Transverse colon (tissue), 4 donors: ENCODE data around the gene KRT7. TPM values are rescaled to one million over a fixed set of nuclear protein-coding genes. Genes with fewer than 3 reads are reported as not detected.

ENCODE experiments used
- DNase-seq: peaks from one replicate; pipeline ENCODE4 v3.0.0-alpha.2; 2019
- H3K27ac ChIP-seq, 4 donors: fragments of 200-600 bp; sonication (generic); 2 replicates each; pipeline ENCODE4 v1.5.1; 2016 to 2018; ENCODE audit warnings: inconsistent platforms in 4 of 4
- H3K27me3 ChIP-seq: fragments of 200-600 bp; sonication (generic); 2 replicates; pipeline ENCODE4 v1.5.1; 2017; ENCODE audit warnings: inconsistent platforms
- H3K36me3 ChIP-seq, 4 donors: fragments of 200-600 bp; sonication (generic); 2 replicates each; pipeline ENCODE4 v1.5.1; 2017 to 2019; ENCODE audit warnings: inconsistent platforms in 4 of 4
- H3K4me1 ChIP-seq, 4 donors: fragments of 200-600 bp; sonication (generic); 2 replicates each; pipeline ENCODE4 v1.5.1; 2017 to 2020; ENCODE audit warnings: inconsistent platforms in 4 of 4
- H3K4me3 ChIP-seq, 4 donors: fragments of 200-600 bp; sonication (generic); 1 replicate in 1 of 4; 2 replicates in 3 of 4; pipeline versions ENCODE4 v1.5.1 to v1.6.1; 2017 to 2019; ENCODE audit warnings: inconsistent platforms in 4 of 4
- H3K9me3 ChIP-seq, 2 donors: fragments of 200-600 bp; sonication (generic); 2 replicates each; pipeline ENCODE4 v1.5.1; 2017 to 2019; ENCODE audit warnings: inconsistent platforms in 2 of 2
- EP300 ChIP-seq: sonication (generic); formaldehyde crosslinking; IDR thresholded peaks from one replicate; pipeline ENCODE4 v1.6.1; 2017; ENCODE audit warnings: antibody characterized with exemption, low read depth
- POLR2A ChIP-seq: fragments of 450-650 bp; IDR thresholded peaks from one replicate; pipeline ENCODE4 v1.6.1; 2016; ENCODE audit warnings: antibody characterized with exemption, mild to moderate bottlenecking, moderate library complexity
- POLR2AphosphoS5 ChIP-seq, 3 donors: sonication (generic); formaldehyde crosslinking; IDR thresholded peaks; one replicate each; pipeline ENCODE4 v1.6.1; 2016; ENCODE audit warnings: antibody characterized with exemption in 3 of 3
- whole genome bisulfite sequencing, 2 donors: methylation state at CpG; one replicate each; pipeline ENCODE4 v1.1.5; 2018; ENCODE audit warnings: low coverage in 1 of 2; 5-methylcytosine and 5-hydroxymethylcytosine counted together
- in situ Hi-C, 4 donors: fragments of 200-750 bp; cut with MboI; loops; one replicate each; pipeline versions ENCODE4 v1.15.0 to v1.15.1; 2017; ENCODE audit warnings: low sequenced_read_pairs in 3 of 4, low pct_ligation_motif_present in 1 of 4, low pct_unique_long_range_greater_than_20kb in 1 of 4
- intact Hi-C: fragments of 100-400 bp; cut with DNase I; formaldehyde crosslinking; loops from one replicate; pipeline ENCODE4 v1.15.1; 2023; ENCODE audit warnings: low total_unique reads
- total RNA-seq, 4 donors: library from RNA; depleted of rRNA; stranded (reverse); fragments of >200 nt; gene quantifications; one replicate each; pipeline ENCODE4 v1.1.0, GENCODE V29; 2016
- TF ChIP-seq, protein P1 (sequence below), 5 experiments: fragments of 200-600 bp in 3 of 5; fragments of 450-650 bp in 2 of 5; sonication (generic) in 3 of 5; IDR thresholded peaks; 1 replicate in 2 of 5; 2 replicates in 3 of 5; pipeline ENCODE4 v1.5.1; 2016 to 2017; ENCODE audit warnings: antibody characterized with exemption in 5 of 5, inconsistent platforms in 3 of 5, mild to moderate bottlenecking in 2 of 5, moderate library complexity in 1 of 5

The KRT7 gene
- total RNA-seq, 4 donors from 2014 or later, result 0.75 to 1.6 (median 0.95) TPM; not detected in 1

DNA sequence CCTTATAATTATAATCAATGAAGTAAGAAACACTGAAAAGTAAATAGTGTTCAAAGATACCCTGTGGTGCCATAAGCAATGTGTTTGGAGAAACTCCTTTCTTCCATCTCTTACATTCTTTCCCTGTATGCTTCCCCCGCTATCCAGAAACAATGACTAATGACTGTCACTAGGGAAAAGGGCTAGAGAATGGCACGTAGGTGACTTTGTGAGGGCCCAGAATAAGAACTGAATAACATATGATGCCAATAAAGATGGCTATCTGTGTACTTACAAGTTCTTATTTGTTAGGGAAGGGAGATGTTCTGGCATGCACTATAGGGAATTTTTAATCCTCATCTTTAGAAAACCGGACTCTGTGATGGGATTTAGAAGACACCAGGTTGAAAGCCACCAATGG, 4.7 kb upstream of the KRT7 start:
- peaks cover 13% of the 10 kb centered on the region for H3K27me3 ChIP-seq
- H3K36me3 ChIP-seq, result no peaks in the 10 kb centered on the region
- WGBS, 2 donors, result 60 to 75% methylated on average over 3 of the region's 3 CpGs
- H3K27ac ChIP-seq, result no peak overlapping the region
- DNase-seq, result no peak
- peaks cover 0 to 16% (median 6%) of the 10 kb centered on the region in 4 donors for H3K4me1 ChIP-seq
- H3K9me3 ChIP-seq, result no peaks in the 10 kb centered on the region
- intact Hi-C loops, result no loop called here
- H3K4me3 ChIP-seq, result no peak overlapping the region
- in situ Hi-C loops, result no loop called here
- TF ChIP-seq POLR2AphosphoS5 (IDR thresholded peaks at IDR 0.05) (no peak), POLR2A (no peak), EP300 (no peak)
- TF ChIP-seq, protein P1, sequence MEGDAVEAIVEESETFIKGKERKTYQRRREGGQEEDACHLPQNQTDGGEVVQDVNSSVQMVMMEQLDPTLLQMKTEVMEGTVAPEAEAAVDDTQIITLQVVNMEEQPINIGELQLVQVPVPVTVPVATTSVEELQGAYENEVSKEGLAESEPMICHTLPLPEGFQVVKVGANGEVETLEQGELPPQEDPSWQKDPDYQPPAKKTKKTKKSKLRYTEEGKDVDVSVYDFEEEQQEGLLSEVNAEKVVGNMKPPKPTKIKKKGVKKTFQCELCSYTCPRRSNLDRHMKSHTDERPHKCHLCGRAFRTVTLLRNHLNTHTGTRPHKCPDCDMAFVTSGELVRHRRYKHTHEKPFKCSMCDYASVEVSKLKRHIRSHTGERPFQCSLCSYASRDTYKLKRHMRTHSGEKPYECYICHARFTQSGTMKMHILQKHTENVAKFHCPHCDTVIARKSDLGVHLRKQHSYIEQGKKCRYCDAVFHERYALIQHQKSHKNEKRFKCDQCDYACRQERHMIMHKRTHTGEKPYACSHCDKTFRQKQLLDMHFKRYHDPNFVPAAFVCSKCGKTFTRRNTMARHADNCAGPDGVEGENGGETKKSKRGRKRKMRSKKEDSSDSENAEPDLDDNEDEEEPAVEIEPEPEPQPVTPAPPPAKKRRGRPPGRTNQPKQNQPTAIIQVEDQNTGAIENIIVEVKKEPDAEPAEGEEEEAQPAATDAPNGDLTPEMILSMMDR (IDR thresholded peaks at IDR 0.05), result no peak

DNA sequence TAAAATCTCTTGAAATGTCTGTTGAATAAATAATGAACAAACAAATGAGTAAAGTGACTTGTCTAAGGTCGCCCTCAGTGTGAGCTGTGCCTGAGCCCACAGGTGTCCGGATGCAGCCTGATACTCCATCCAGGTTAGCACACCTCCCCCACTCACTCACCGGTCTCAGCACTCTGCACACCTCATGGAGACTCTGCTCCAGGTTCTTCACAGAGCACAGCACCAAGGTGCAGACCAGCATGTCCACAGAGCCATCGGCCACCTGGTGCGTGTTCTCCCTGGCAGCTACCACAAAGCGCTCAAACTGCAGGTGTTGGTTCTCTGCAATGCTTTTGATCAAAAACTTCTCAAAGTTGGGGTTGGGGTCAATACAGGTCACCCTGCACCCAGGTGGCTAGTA, 4.1 kb upstream of the KRT7 start:
- in situ Hi-C loops, result no loop called here
- no peak overlapping the region for H3K4me3 ChIP-seq

DNA sequence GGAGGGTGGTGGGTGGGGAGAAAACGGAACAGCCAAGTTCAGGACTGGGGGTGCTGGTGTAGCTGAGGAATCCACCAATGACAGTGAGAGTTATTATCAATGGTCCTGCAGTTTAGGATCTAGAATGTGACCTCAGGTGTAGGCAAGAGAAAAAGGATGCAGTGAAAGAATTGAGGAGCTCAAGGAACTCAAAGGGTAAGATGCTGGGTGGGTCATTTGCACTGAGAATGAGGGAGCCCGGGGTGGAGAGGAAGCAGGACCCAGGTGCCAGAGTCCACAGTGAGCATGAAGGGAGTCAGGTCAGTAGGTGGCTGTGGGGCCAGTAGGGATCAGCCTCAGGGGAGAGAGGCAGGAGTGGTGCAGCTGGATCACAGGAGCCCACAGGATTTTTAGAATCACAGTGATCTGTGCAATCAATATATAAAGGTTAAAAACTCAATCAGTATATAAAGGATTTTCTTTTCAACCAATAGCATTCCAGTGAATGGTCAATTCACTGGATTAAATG, 3.2 kb upstream of the KRT7 start:
- intact Hi-C loops, result loop anchor here (5.0 kb wide), 1 partner anchor 238 kb away; no protein-coding TSS in a partner anchor
- no peak for DNase-seq
- Histone ChIP-seq H3K27me3 (peaks cover 21% of the 10 kb centered on the region), H3K36me3 (no peaks in the 10 kb centered on the region), H3K4me3 (no peak overlapping the region), H3K27ac (no peak overlapping the region), H3K9me3 (no peaks in the 10 kb centered on the region), H3K4me1 (peaks cover 0 to 18% (median 8%) of the 10 kb centered on the region in 4 donors)
- in situ Hi-C loops, result no loop called here
- 49 to 69% methylated on average over 2 of the region's 2 CpGs for WGBS, 2 donors
- TF ChIP-seq EP300, result no peak
- TF ChIP-seq, protein P1 (IDR thresholded peaks at IDR 0.05), result no peak
- TF ChIP-seq POLR2AphosphoS5 (IDR thresholded peaks at IDR 0.05), result no peak
- no peak for TF ChIP-seq POLR2A

More for the DNA sequence above, 4.1 kb upstream of the KRT7 start:
- no peak overlapping the region for H3K27ac ChIP-seq
- H3K4me1 ChIP-seq, result peaks cover 0 to 18% (median 8%) of the 10 kb centered on the region in 4 donors
- H3K36me3 ChIP-seq, result no peaks in the 10 kb centered on the region
- H3K9me3 ChIP-seq, result no peaks in the 10 kb centered on the region
- H3K27me3 ChIP-seq, result peaks cover 19% of the 10 kb centered on the region
- DNase-seq, result no peak
- intact Hi-C loops, result no loop called here
- TF ChIP-seq EP300, result no peak
- no peak for TF ChIP-seq POLR2AphosphoS5 (IDR thresholded peaks at IDR 0.05)
- WGBS, 2 donors, result 92% methylated on average over 6 of the region's 6 CpGs; no CpG with 5 or more reads in 1 of the 2 donors

DNA sequence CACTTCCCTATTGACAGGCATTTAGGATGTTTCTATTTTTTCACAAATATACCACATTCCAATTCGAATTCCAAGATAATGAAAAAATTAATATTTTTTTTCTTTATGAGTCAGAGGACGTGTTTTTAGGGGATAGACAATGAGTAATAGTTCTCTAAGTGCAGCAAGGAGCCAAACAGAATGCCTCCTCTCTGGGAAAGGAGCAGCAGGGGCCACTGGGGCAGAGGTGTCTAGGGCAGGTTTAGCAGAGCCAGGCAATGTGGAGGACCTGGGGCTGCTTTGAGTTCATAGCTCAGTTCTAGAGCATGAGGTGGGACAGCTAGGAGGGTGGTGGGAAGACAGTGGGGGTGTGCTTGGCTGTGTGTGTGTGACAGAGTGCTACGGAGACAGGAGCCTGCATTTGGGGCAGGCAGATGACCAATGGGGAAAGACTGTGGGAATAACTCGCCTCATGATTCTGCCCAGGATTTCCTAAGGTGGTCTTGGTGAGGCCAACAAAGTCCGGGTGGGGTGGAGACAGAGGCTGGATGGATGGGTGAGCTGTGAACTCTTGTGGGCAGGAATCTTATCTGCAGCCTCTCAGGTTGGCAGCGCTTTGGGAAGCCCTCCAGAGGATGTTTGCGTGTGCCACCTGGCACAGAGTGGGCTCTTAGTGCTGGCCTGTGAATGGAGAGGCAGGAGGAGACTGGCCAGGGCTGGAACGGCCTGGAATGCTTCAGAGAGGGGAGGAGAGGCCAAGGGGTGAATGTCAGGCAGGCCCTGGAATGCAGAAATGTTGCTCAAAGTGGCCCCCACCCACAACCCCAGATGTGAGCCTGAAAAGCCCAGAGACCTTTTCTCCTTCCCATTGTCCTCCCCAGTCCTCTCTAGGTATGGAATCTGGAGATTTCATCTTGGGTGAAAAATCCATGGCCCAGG, 2.4 kb upstream of the KRT7 start:
- H3K4me1 ChIP-seq, result peaks cover 0 to 19% (median 10%) of the 10 kb centered on the region in 4 donors
- H3K27ac ChIP-seq, result no peak overlapping the region
- no peaks in the 10 kb centered on the region for H3K36me3 ChIP-seq
- TF ChIP-seq POLR2AphosphoS5 (IDR thresholded peaks at IDR 0.05), result no peak
- TF ChIP-seq EP300, result no peak
- TF ChIP-seq POLR2A, result no peak
- TF ChIP-seq, protein P1 (IDR thresholded peaks at IDR 0.05), result no peak
- no peak overlapping the region for H3K4me3 ChIP-seq
- peaks cover 21% of the 10 kb centered on the region for H3K27me3 ChIP-seq
- 49 to 62% methylated on average over 2 to 8 of the region's 8 CpGs for WGBS, 2 donors
- H3K9me3 ChIP-seq, result no peaks in the 10 kb centered on the region
- intact Hi-C loops (loop anchor here (5.0 kb wide), 1 partner anchor 238 kb away; no protein-coding TSS in a partner anchor), in situ Hi-C loops (no loop called here)
- no peak for DNase-seq
